GM13977 (cell line): ENCODE measurements around the gene ACOXL.

ENCODE experiments used
- DNase-seq: peaks from one replicate; pipeline ENCODE4 v3.0.0; 2012; ENCODE audit warnings: low spot score
- in situ Hi-C: fragments of 300-500 bp; cut with MboI; formaldehyde crosslinking; loops from one replicate; pipeline ENCODE4 v1.12.0; 2022; ENCODE audit warnings: low sequenced_read_pairs, low pct_unique_long_range_greater_than_20kb, mixed read lengths, inconsistent platforms; ENCODE audit not compliant: unreplicated experiment
- TF ChIP-seq, protein P1 (sequence below): IDR thresholded peaks from 2 replicates; pipeline ENCODE4 v1.5.1; 2012; ENCODE audit warnings: mild to moderate bottlenecking, control low read depth; ENCODE audit not compliant: insufficient read depth; ENCODE audit errors: extremely low read depth, missing control alignments

Gene ACOXL

GRCh38 chr2:110791435-110791834 is 59.1 kb downstream of the ACOXL start:
- no peak for DNase-seq
- TF ChIP-seq, protein P1, sequence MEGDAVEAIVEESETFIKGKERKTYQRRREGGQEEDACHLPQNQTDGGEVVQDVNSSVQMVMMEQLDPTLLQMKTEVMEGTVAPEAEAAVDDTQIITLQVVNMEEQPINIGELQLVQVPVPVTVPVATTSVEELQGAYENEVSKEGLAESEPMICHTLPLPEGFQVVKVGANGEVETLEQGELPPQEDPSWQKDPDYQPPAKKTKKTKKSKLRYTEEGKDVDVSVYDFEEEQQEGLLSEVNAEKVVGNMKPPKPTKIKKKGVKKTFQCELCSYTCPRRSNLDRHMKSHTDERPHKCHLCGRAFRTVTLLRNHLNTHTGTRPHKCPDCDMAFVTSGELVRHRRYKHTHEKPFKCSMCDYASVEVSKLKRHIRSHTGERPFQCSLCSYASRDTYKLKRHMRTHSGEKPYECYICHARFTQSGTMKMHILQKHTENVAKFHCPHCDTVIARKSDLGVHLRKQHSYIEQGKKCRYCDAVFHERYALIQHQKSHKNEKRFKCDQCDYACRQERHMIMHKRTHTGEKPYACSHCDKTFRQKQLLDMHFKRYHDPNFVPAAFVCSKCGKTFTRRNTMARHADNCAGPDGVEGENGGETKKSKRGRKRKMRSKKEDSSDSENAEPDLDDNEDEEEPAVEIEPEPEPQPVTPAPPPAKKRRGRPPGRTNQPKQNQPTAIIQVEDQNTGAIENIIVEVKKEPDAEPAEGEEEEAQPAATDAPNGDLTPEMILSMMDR: no peak
- in situ Hi-C loops: no loop called here

- TF ChIP-seq, protein P1: no peak
- in situ Hi-C loops: no loop called here
- DNase-seq: no peak
Observed at GRCh38 chr2:110793034-110793433, 60.7 kb downstream of the ACOXL start.

DNA sequence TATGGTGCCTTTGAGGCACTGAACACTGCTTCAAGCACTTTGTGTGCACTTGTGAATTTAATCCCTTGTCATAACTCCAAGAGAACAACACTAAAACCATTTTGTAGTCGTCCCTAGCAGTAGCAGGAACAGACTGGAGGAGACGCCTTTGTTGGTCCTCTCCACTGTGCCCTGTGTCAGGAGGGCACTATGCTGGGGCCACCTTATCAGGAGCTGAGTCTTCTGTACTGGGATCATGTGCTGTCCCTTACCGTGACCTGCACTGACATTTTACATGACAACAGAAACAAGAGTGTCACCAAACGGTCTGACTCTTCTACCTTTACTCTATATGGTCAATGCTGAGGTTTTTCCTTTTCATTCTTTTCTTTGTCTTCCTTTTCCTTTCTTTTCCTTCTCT is 62.0 kb downstream of the ACOXL start:
- TF ChIP-seq, protein P1: no peak
- DNase-seq: no peak
- in situ Hi-C loops: no loop called here

- TF ChIP-seq, protein P1: no peak
- in situ Hi-C loops: no loop called here
- no peak for DNase-seq
Observed at GRCh38 chr2:110794951-110795350, 62.6 kb downstream of the ACOXL start.

DNA sequence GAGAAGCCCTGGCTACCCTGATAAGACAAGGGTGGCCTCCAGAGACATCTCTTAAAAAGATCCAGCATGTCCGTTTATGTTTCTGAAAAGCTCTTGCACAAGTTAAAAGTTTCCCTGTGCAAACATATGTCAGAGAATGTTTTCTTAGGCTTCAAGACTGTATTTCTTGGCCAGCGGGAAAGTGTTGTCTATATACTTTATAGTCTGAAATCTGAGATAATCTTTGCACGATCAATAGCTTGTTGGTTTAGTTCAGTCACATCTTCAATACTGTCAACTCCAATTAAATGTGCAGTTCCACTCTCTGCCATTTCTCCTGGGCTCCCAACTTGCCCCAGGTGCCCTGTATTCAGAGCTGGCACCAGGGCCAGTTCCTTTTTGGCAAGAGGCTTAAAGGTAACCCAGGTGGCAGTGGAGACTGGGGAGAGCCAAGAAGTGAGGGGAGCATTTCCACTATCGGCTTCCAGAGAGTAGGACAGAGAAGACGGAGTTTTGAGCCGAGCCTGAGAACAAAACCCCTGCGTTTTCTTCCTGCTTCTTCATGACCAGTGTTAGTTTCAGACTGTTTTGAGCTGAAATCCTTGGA is 64.4 kb downstream of the ACOXL start:
- in situ Hi-C loops: no loop called here
- TF ChIP-seq, protein P1: no peak
- no peak for DNase-seq

GRCh38 chr2:110799376-110799775 is 67.0 kb downstream of the ACOXL start:
- TF ChIP-seq, protein P1: no peak
- no peak for DNase-seq
- in situ Hi-C loops: no loop called here
